HG02938 (cell line): Measurements from ENCODE around the gene U2AF1L4.

Experiments
- ATAC-seq: cut with Tn5 transposase; IDR thresholded peaks from one replicate; pipeline ENCODE4 v1.9.1; 2021; ENCODE audit warnings: mild to moderate bottlenecking, moderate library complexity; ENCODE audit not compliant: unreplicated experiment

The U2AF1L4 gene

DNA sequence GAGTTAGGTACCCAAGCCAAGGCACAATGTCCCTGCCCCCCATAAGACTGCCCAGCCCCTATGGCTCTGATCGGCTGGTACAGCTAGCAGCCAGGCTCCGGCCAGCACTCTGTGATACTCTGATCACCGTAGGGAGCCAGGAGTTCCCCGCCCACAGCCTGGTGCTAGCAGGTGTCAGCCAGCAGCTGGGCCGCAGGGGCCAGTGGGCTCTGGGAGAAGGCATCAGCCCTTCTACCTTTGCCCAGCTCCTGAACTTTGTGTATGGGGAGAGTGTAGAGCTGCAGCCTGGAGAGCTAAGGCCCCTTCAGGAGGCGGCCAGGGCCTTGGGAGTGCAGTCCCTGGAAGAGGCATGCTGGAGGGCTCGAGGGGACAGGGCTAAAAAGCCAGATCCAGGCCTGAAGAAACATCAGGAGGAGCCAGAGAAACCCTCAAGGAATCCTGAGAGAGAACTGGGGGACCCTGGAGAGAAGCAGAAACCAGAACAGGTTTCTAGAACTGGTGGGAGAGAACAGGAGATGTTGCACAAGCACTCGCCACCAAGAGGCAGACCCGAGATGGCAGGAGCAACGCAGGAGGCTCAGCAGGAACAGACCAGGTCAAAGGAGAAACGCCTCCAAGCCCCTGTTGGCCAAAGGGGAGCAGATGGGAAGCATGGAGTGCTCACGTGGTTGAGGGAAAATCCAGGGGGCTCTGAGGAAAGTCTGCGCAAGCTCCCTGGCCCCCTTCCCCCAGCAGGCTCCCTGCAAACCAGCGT, 30.4 kb downstream of the U2AF1L4 start:
- ATAC-seq: no peak

DNA sequence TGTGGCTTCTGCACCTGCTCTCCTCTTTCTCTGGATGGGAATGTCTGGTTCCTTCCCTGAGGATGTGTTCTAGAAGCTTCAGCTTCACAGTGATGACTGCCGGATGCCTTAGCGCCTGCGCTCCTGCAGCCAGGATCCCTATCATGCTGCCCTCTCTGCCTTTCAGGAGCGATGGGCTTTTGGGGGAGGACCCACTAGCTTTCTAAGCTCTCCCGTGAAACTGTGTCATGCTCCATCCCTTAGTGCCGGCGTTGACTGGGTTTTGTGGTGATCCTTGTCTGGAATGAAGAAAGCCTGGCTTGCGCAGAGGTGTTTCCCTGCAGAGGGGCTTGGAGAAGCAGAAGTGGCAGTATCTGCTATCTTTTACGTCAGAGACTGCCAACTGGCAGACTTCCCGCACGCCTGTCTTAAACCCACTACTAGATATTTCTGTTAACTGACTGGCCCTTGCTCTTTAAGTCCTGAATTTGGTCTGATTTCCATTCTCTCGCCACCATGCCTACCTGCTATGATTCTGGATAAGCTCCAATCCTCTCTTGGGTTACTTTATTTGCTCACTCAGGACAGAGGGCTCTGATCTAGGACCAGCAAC, 31.2 kb downstream of the U2AF1L4 start:
- no peak for ATAC-seq

GRCh38 chr19:35713506-35713850, 31.7 kb downstream of the U2AF1L4 start:
- ATAC-seq: no peak

DNA sequence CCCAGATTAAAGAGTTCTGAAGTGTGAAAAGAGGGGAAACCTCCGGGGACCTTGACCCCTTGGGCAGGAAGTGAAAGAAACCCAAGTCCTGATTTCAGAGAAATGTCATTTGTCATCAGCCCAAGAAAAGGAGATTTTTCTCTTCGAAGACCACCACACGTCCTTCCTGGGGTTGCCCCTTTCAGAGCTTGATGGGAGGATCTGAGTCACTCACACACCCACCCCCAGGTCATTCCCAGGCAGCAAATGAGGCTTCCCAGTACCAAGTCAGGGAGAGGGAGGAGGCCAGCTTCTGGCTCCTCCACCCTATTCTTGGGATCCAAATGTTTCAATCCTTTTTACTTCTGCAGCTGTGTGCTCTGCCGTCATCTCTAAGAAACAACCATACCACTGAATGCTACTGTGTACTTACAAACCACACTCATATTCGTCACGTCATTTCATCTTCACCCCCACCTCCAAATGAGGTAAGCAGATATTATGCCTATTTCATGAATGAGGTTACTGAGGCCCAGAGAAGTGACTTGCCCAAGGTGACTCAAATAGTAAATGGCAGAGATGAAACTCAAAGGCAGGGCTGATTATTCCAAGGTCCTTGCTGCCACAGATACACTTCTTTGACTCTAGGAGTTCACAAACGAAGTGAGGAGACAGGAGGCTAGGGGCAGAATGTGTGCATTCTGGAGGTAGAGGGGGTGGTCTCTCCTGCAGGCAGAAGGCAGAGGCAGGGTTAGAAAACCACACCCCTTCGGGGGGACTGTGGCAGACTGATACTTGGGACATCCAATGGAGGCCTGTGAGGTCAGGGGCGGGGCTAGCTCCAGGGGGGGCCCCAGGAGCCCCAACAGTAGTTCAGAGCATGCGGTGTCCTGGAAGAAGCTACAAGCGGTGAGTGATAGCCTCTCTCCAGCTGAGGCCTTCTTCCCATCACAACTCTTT, 32.4 kb downstream of the U2AF1L4 start:
- no peak for ATAC-seq

DNA sequence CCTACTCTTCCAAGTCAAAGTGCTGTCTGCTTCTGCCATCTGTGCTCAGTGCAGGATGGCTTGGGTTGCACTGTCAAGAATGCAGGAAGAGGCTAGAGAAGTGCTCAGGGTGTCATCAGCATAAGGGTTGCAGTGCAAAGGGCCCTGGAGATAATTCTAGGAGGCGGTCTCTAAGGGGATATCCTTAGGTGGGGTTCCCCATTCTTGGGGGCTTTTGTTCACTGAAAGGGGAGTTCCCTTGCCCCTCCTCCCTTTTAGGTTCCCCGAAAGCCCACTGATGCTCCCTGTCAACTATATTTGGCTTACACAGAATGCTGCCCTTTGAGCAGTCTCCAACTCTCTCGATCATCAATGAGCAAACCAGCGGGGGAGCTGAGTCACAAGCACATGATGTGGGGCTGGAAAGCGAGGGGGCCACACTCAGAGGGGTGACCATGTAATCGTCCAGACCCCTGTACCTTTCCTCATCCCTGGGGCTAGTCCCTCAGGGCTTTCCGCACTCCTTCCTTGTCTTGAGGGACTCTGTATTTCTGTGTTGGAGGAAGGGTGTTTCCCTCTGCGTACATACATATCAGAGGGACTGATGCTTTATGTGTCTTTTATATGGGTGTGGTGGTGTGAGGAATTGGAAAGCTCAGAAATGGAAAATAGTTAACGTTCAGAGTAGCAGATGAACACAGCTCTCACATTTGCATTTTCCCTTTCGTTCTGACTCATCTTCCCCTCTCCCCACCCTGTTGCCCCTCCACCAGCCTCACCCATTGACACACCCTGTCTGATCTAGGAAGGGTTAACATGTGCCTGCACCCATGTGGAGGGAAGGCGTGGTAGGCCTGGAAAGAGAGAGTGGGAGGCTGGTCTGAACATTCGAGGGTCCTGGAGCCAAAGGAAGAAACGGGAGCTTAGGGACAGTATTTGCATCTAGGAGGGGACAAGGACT, 34.2 kb downstream of the U2AF1L4 start:
- ATAC-seq: peak; percentile 36

DNA sequence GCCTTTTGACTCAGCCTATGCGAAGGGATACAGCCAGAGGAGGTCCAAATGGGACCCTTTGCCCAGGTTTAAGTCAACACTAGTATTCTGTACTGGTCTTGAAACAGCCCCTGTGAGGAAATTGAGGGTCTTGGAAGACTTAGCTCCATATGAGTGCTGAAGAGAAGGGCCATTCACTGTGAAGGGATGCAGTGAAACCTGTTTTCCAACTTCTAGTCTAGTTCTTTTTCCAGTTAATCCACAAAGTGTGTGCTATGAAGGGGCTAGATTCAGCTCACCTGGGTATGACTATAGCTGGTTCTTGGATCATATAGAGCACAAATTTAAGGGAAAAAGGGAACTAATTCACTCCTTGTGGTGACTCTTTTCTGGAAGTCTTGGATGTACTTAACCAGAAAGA, 36.8 kb downstream of the U2AF1L4 start:
- no peak for ATAC-seq

DNA sequence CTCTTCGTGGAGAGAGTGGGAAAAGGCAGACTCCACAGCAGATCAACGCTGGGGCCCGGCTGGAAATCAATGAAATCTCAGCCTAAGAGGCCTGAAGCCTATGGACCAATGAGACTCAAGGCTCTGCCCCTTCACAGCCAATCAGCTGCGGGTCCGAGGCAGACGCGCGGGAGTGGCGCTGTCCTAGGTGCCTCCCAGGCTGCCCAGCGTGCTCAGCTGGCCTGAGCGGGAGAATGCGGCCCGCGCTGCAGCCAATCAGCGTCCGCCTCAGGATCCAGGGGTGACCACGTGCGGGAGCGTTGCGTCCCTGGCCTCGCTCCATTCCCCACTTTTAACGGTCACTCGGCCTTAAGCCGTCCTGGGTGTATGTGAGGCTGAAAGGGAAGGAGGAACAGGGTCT, 41.0 kb downstream of the U2AF1L4 start, which contains the start of gene ZBTB32:
ZBTB32 (plus strand) TSS at position 341 of the 400 bp plus-strand sequence. CDS start 10,069 bp downstream, outside the sequence.
- ATAC-seq: no peak

- no peak for ATAC-seq
These were observed 41.9 kb downstream of the U2AF1L4 start for GRCh38 chr19:35703343-35703742.

GRCh38 chr19:35702223-35703012, 42.8 kb downstream of the U2AF1L4 start:
- ATAC-seq: peak; percentile 92

- ATAC-seq: no peak
These were observed 48.4 kb downstream of the U2AF1L4 start for GRCh38 chr19:35696835-35697234.

DNA sequence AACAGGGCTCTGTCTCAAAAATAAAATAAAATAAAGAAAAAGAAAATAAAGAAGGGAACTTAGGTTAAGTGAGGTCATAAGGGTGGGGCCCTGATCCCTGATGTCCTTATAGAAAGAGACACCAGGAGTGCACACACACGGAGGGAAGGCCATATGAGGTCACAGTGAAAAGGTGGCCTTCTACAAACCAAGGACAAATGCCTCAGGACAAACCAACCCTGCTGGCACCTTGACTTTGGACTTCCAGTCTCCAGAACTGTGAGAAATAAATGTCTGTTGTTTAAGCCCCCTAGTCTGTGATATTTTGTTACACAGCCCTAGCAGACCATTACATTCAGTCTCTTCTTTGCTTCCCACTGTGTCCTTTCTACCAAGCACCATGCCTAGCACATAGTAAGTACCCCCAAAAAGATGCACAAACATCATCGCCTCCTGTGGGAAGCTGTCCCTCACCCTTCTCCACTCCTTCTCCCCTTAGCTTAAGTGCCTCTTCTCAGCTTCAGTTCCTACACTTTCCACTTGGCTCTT, 49.3 kb downstream of the U2AF1L4 start:
- ATAC-seq: no peak

GRCh38 chr19:35693835-35694599, 51.2 kb downstream of the U2AF1L4 start:
- ATAC-seq: peak; percentile 85

DNA sequence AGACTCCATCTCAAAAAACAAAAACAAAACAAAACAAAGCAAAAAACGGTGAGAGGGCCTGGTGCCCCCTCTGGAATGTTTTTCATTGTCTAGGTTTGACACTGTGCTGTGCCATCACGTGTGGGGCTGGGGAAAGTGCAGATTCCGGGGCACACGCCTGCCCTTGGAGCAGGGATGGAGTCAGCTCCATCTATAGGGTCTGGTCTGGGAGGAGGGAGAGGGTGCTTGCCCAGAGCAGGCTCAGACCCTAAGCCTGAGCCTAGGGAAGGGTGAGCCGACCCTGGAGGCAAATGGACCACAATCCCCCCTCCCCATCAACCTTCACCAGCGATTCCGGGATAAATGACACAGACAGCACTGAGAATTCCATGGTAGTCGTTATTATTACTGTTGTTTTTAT, 51.8 kb downstream of the U2AF1L4 start:
- no peak for ATAC-seq
